ENCODE results near the gene SUSD4.

DNA sequence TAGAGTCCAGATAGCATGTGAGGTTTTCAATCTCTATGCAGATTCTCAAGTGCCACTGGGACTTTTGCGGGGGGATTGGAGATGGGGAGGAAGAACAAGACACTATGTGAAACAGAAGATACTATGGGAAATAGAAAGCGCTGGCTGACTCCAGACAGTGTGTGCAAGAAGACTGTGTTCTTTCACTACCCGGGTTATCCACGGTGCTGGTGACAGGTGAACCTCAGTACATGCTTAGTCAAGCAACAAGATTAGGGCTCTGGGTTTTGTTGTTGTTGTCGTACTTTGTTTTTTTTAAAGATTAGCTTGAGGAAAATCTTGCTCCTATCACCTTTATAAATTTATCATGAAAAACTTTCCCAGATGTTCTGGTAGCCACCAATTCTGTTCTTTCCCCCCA, 56.4 kb downstream of the SUSD4 start:
- TF ChIP-seq, protein P1, sequence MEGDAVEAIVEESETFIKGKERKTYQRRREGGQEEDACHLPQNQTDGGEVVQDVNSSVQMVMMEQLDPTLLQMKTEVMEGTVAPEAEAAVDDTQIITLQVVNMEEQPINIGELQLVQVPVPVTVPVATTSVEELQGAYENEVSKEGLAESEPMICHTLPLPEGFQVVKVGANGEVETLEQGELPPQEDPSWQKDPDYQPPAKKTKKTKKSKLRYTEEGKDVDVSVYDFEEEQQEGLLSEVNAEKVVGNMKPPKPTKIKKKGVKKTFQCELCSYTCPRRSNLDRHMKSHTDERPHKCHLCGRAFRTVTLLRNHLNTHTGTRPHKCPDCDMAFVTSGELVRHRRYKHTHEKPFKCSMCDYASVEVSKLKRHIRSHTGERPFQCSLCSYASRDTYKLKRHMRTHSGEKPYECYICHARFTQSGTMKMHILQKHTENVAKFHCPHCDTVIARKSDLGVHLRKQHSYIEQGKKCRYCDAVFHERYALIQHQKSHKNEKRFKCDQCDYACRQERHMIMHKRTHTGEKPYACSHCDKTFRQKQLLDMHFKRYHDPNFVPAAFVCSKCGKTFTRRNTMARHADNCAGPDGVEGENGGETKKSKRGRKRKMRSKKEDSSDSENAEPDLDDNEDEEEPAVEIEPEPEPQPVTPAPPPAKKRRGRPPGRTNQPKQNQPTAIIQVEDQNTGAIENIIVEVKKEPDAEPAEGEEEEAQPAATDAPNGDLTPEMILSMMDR (conservative IDR thresholded peaks at IDR 0.05) = no peak
- TF ChIP-seq EZH2 (IDR thresholded peaks at IDR 0.05; ENCODE audit: low read depth) = no peak

Data from PC-9 (cell line).